Natural killer cell (primary cell): ENCODE data around the gene HNRNPR. TPM values are rescaled to one million over a fixed set of nuclear protein-coding genes. Genes with fewer than 3 reads are reported as not detected.
"Not testable (repeated sequence)": the region's sequence is repeated elsewhere in the genome, so short reads cannot be mapped to it uniquely, and the experiment has no call there.

ENCODE experiments used
- ATAC-seq, 3 donors: fragments of 150-1000 bp in 2 of 3; fragments of 200-7000 bp in 1 of 3; cut with Tn5 transposase; 1 replicate in 1 of 3; 2 replicates in 2 of 3; pipeline ENCODE4 v1.10.0; 2021; ENCODE audit warnings: mild to moderate bottlenecking in 2 of 3, moderate library complexity in 2 of 3
- DNase-seq, 2 donors: peaks; one replicate each; pipeline versions ENCODE4 v3.0.0 to v3.0.0-alpha.2; 2013 to 2021; ENCODE audit warnings: mixed read lengths in 1 of 2
- H3K27ac ChIP-seq: one replicate; pipeline ENCODE4 v1.5.1; 2013; ENCODE audit warnings: mild to moderate bottlenecking, low read length
- H3K27me3 ChIP-seq: one replicate; pipeline ENCODE4 v1.6.1; 2013; ENCODE audit warnings: low read length; ENCODE audit not compliant: control insufficient read depth, insufficient read depth
- H3K36me3 ChIP-seq: one replicate; pipeline ENCODE4 v1.6.1; 2013; ENCODE audit warnings: low read length; ENCODE audit not compliant: control insufficient read depth, insufficient read depth
- H3K4me1 ChIP-seq: one replicate; pipeline ENCODE4 v1.6.1; 2013; ENCODE audit warnings: low read length; ENCODE audit not compliant: control insufficient read depth, insufficient read depth
- H3K4me3 ChIP-seq: one replicate; pipeline ENCODE4 v1.5.1; 2013; ENCODE audit warnings: low read length
- H3K9me3 ChIP-seq: one replicate; pipeline ENCODE4 v1.6.1; 2013; ENCODE audit warnings: low read length; ENCODE audit not compliant: control insufficient read depth, insufficient read depth
- H3K27ac Mint-ChIP-seq, 2 donors: one replicate each; pipeline ENCODE4 v1.8.0; 2022; ENCODE audit warnings: mild to moderate bottlenecking in 2 of 2, mixed read lengths in 2 of 2, moderate library complexity in 1 of 2
- H3K27me3 Mint-ChIP-seq, 2 donors: one replicate each; pipeline ENCODE4 v1.8.0; 2022; ENCODE audit warnings: low read depth in 2 of 2, mixed read lengths in 2 of 2
- H3K36me3 Mint-ChIP-seq: one replicate; pipeline ENCODE4 v1.8.0; 2022; ENCODE audit warnings: mixed read lengths
- H3K4me1 Mint-ChIP-seq, 2 donors: one replicate each; pipeline ENCODE4 v1.8.0; 2022; ENCODE audit warnings: mixed read lengths in 2 of 2
- H3K4me3 Mint-ChIP-seq: one replicate; pipeline ENCODE4 v1.8.0; 2022; ENCODE audit warnings: mild to moderate bottlenecking, moderate library complexity, mixed read lengths
- H3K9me3 Mint-ChIP-seq, 2 donors: one replicate each; pipeline ENCODE4 v1.8.0; 2022; ENCODE audit warnings: mixed read lengths in 2 of 2
- CTCF ChIP-seq: fragments of 200-600 bp; IDR thresholded peaks from one replicate; pipeline ENCODE4 v1.8.0; 2022; ENCODE audit warnings: antibody characterized with exemption
- WGBS: methylation state at CpG from one replicate; pipeline ENCODE4 v1.1.7; 2013; ENCODE audit warnings: missing lambda C conversion rate; ENCODE audit not compliant: insufficient coverage; 5-methylcytosine and 5-hydroxymethylcytosine counted together
- intact Hi-C: fragments of 100-400 bp; cut with micrococcal nuclease; formaldehyde crosslinking; loops from one replicate; pipeline ENCODE4 v1.14.2; 2022
- total RNA-seq, 4 donors: library from RNA; stranded (reverse); fragments of 120-200 nt in 1 of 4; gene quantifications; one replicate each; pipeline versions ENCODE4 v1.2.3 to v1.2.4, GENCODE V29; 2013 to 2022

HNRNPR gene
- total RNA-seq, 3 donors from 2014 or later (not counting 1 experiment from before 2014, with no cell fraction given), result 126 to 134 (median 128) TPM

- H3K27ac ChIP-seq, result no peak overlapping the region
- no peak for ATAC-seq
- no peak overlapping the region for H3K4me3 Mint-ChIP-seq
- H3K9me3 ChIP-seq, result no peaks in the 10 kb centered on the region
- H3K4me3 ChIP-seq, result no peak overlapping the region
- H3K36me3 ChIP-seq, result peaks cover 5% of the 10 kb centered on the region
- intact Hi-C loops, result no loop called here
- H3K36me3 Mint-ChIP-seq, result no peaks in the 10 kb centered on the region
- H3K4me1 Mint-ChIP-seq, result no peaks in the 10 kb centered on the region
- no peaks in the 10 kb centered on the region for H3K4me1 ChIP-seq
- H3K27ac Mint-ChIP-seq, result no peak overlapping the region
- WGBS, result 76% methylated on average over 1 of the region's 2 CpGs
- H3K27me3 ChIP-seq, result no peaks in the 10 kb centered on the region
- peaks cover 18 to 20% of the 10 kb centered on the region in 2 donors for H3K27me3 Mint-ChIP-seq
- no peak for TF ChIP-seq CTCF
- no peaks in the 10 kb centered on the region for H3K9me3 Mint-ChIP-seq
- DNase-seq, result no peak
Observed at GRCh38 chr1:23276531-23276930, 67.6 kb downstream of the HNRNPR start.

- intact Hi-C loops, result no loop called here
- ATAC-seq (no peak), DNase-seq (no peak)
- Mint-ChIP-seq H3K27ac (no peak overlapping the region), H3K36me3 (no peaks in the 10 kb centered on the region), H3K4me1 (no peaks in the 10 kb centered on the region), H3K27me3 (peaks cover 22 to 25% of the 10 kb centered on the region in 2 donors), H3K9me3 (no peaks in the 10 kb centered on the region), H3K4me3 (no peak overlapping the region)
- H3K27ac ChIP-seq, result no peak overlapping the region
- H3K27me3 ChIP-seq, result no peaks in the 10 kb centered on the region
- WGBS, result 76% methylated on average over 3 of the region's 4 CpGs
- no peaks in the 10 kb centered on the region for H3K36me3 ChIP-seq
- H3K9me3 ChIP-seq, result no peaks in the 10 kb centered on the region
- H3K4me1 ChIP-seq, result no peaks in the 10 kb centered on the region
- H3K4me3 ChIP-seq, result no peak overlapping the region
- no peak for TF ChIP-seq CTCF
Observed at GRCh38 chr1:23274134-23274505, 70.0 kb downstream of the HNRNPR start.

GRCh38 chr1:23273450-23274133 is 70.5 kb downstream of the HNRNPR start:
- no peak for DNase-seq
- no peak overlapping the region for H3K27ac Mint-ChIP-seq
- Histone ChIP-seq H3K4me3 (no peak overlapping the region), H3K27ac (no peak overlapping the region), H3K4me1 (no peaks in the 10 kb centered on the region), H3K27me3 (no peaks in the 10 kb centered on the region), H3K36me3 (no peaks in the 10 kb centered on the region), H3K9me3 (no peaks in the 10 kb centered on the region)
- no peak overlapping the region for H3K4me3 Mint-ChIP-seq
- intact Hi-C loops, result no loop called here
- no peaks in the 10 kb centered on the region for H3K4me1 Mint-ChIP-seq
- no peak for ATAC-seq
- no peaks in the 10 kb centered on the region for H3K36me3 Mint-ChIP-seq
- no peaks in the 10 kb centered on the region for H3K9me3 Mint-ChIP-seq
- no peak for TF ChIP-seq CTCF
- H3K27me3 Mint-ChIP-seq, result peaks cover 22 to 25% of the 10 kb centered on the region in 2 donors
- 88% methylated on average over 8 of the region's 8 CpGs for whole genome bisulfite sequencing

GRCh38 chr1:23263380-23263887 is 80.7 kb downstream of the HNRNPR start:
- no peaks in the 10 kb centered on the region for H3K4me1 ChIP-seq
- H3K9me3 ChIP-seq, result no peaks in the 10 kb centered on the region
- H3K4me3 ChIP-seq, result no peak overlapping the region
- H3K36me3 ChIP-seq, result no peaks in the 10 kb centered on the region
- Mint-ChIP-seq H3K36me3 (no peaks in the 10 kb centered on the region), H3K27me3 (no peaks in the 10 kb centered on the region), H3K4me3 (no peak overlapping the region), H3K4me1 (no peaks in the 10 kb centered on the region), H3K9me3 (no peaks in the 10 kb centered on the region), H3K27ac (no peak overlapping the region)
- no peak for TF ChIP-seq CTCF
- H3K27ac ChIP-seq, result no peak overlapping the region
- WGBS, result 73% methylated on average over 2 of the region's 3 CpGs
- intact Hi-C loops, result no loop called here
- DNase-seq (no peak), ATAC-seq (no peak)
- no peaks in the 10 kb centered on the region for H3K27me3 ChIP-seq

- H3K27ac ChIP-seq, H3K27me3 ChIP-seq, H3K4me1 Mint-ChIP-seq, H3K9me3 ChIP-seq, DNase-seq, H3K36me3 Mint-ChIP-seq, ATAC-seq, H3K4me1 ChIP-seq, H3K4me3 ChIP-seq, H3K27ac Mint-ChIP-seq, H3K36me3 ChIP-seq, intact Hi-C loops, H3K9me3 Mint-ChIP-seq, H3K4me3 Mint-ChIP-seq, H3K27me3 Mint-ChIP-seq: not testable (repeated sequence)
- WGBS, result 93% methylated on average over 1 of the region's 2 CpGs
Observed at GRCh38 chr1:23258082-23258481, 86.0 kb downstream of the HNRNPR start.
